Trophoblast cell (in vitro differentiated cells and primary cell): ENCODE data around the gene PRSS12.

ENCODE experiments used
- DNase-seq, 2 donors: peaks; one replicate each; pipeline ENCODE4 v3.0.0-alpha.2; 2016
- H2AFZ ChIP-seq: 2 replicates; pipeline ENCODE4 v1.6.1; 2013; ENCODE audit warnings: low read length, moderate library complexity, mild to moderate bottlenecking; ENCODE audit not compliant: insufficient read depth, poor library complexity
- H2AK5ac ChIP-seq: 2 replicates; pipeline ENCODE4 v1.6.1; 2013; ENCODE audit warnings: mild to moderate bottlenecking, low read length
- H2BK120ac ChIP-seq: 2 replicates; pipeline ENCODE4 v1.6.1; 2013; ENCODE audit warnings: low read length, mild to moderate bottlenecking, moderate library complexity; ENCODE audit not compliant: insufficient read depth, poor library complexity
- H2BK12ac ChIP-seq: 2 replicates; pipeline ENCODE4 v1.6.1; 2013; ENCODE audit warnings: mild to moderate bottlenecking, low read length, moderate library complexity
- H2BK5ac ChIP-seq: 2 replicates; pipeline ENCODE4 v1.6.1; 2013; ENCODE audit warnings: low read length, low read depth, moderate library complexity, mild to moderate bottlenecking; ENCODE audit not compliant: poor library complexity
- H3K14ac ChIP-seq: 2 replicates; pipeline ENCODE4 v1.6.1; 2013; ENCODE audit warnings: mild to moderate bottlenecking, low read length
- H3K18ac ChIP-seq: 2 replicates; pipeline ENCODE4 v1.6.1; 2013; ENCODE audit warnings: mild to moderate bottlenecking, low read length
- H3K23ac ChIP-seq: 2 replicates; pipeline ENCODE4 v1.6.1; 2013; ENCODE audit warnings: low read length
- H3K27ac ChIP-seq: 2 replicates; pipeline ENCODE4 v1.5.1; 2013; ENCODE audit warnings: low read depth, mild to moderate bottlenecking, inconsistent platforms, low read length, moderate library complexity
- H3K27me3 ChIP-seq: 2 replicates; pipeline ENCODE4 v1.6.1; 2013; ENCODE audit warnings: inconsistent platforms, mild to moderate bottlenecking, low read length, moderate library complexity; ENCODE audit not compliant: insufficient read depth
- H3K36me3 ChIP-seq, 2 experiments: 1 replicate in 1 of 2; 2 replicates in 1 of 2; pipeline ENCODE4 v1.6.1; 2013; ENCODE audit warnings: low read length in 2 of 2, mild to moderate bottlenecking in 2 of 2, moderate library complexity in 1 of 2; ENCODE audit not compliant: insufficient read depth in 2 of 2, control insufficient read depth in 1 of 2
- H3K4ac ChIP-seq: 2 replicates; pipeline ENCODE4 v1.6.1; 2013; ENCODE audit warnings: low read depth, mild to moderate bottlenecking, low read length, moderate library complexity
- H3K4me1 ChIP-seq, 2 experiments: 1 replicate in 1 of 2; 2 replicates in 1 of 2; pipeline ENCODE4 v1.6.1; 2013; ENCODE audit warnings: low read length in 2 of 2, mild to moderate bottlenecking in 2 of 2, moderate library complexity in 1 of 2; ENCODE audit not compliant: insufficient read depth in 2 of 2, control insufficient read depth in 1 of 2
- H3K4me2 ChIP-seq: 2 replicates; pipeline ENCODE4 v1.6.1; 2013; ENCODE audit warnings: inconsistent platforms, mild to moderate bottlenecking, low read length, moderate library complexity
- H3K4me3 ChIP-seq: 2 replicates; pipeline ENCODE4 v1.5.1; 2013; ENCODE audit warnings: mild to moderate bottlenecking, low read depth, low read length, inconsistent platforms
- H3K79me1 ChIP-seq: one replicate; pipeline ENCODE4 v1.6.1; 2013; ENCODE audit warnings: low read length
- H3K79me2 ChIP-seq: 2 replicates; pipeline ENCODE4 v1.6.1; 2013; ENCODE audit warnings: low read length, mild to moderate bottlenecking; ENCODE audit not compliant: control insufficient read depth, insufficient read depth, poor library complexity
- H3K9ac ChIP-seq: 2 replicates; pipeline ENCODE4 v1.6.1; 2013; ENCODE audit warnings: mild to moderate bottlenecking, low read length
- H3K9me3 ChIP-seq: 2 replicates; pipeline ENCODE4 v1.6.1; 2013; ENCODE audit warnings: low read depth, mild to moderate bottlenecking, control low read depth, inconsistent platforms, low read length; ENCODE audit not compliant: insufficient read depth
- H4K12ac ChIP-seq: 2 replicates; pipeline ENCODE4 v1.6.1; 2013; ENCODE audit warnings: low read depth, mild to moderate bottlenecking, low read length, moderate library complexity
- H4K8ac ChIP-seq: 2 replicates; pipeline ENCODE4 v1.6.1; 2013; ENCODE audit warnings: low read depth, mild to moderate bottlenecking, low read length, moderate library complexity
- H4K91ac ChIP-seq: one replicate; pipeline ENCODE4 v1.6.1; 2013; ENCODE audit warnings: low read depth, mild to moderate bottlenecking, low read length, moderate library complexity
- WGBS: extraction: QIAGEN DNeasy Blood & Tissue Kit; methylation state at CpG from one replicate; pipeline ENCODE4 v1.1.7; 2013; ENCODE audit warnings: missing lambda C conversion rate; ENCODE audit not compliant: insufficient read length, insufficient coverage; ENCODE audit errors: extremely low coverage; 5-methylcytosine and 5-hydroxymethylcytosine counted together

PRSS12 gene

GRCh38 chr4:118335774-118336173, 17.0 kb downstream of the PRSS12 start:
- no peak overlapping the region for H4K12ac ChIP-seq
- no peak overlapping the region for H3K18ac ChIP-seq
- H3K4me1 ChIP-seq = no peaks in the 10 kb centered on the region
- no peak overlapping the region for H2BK5ac ChIP-seq
- no peak overlapping the region for H3K4me2 ChIP-seq
- peaks cover 8 to 15% of the 10 kb centered on the region in 2 experiments for H3K36me3 ChIP-seq
- H4K8ac ChIP-seq = no peak overlapping the region
- H3K23ac ChIP-seq = no peak overlapping the region
- no CpG with 5 or more reads among the region's 4 CpGs for WGBS
- no peaks in the 10 kb centered on the region for H3K79me2 ChIP-seq
- no peak overlapping the region for H4K91ac ChIP-seq
- H3K9ac ChIP-seq = no peak overlapping the region
- no peak overlapping the region for H3K27ac ChIP-seq
- no peak overlapping the region for H2AK5ac ChIP-seq
- no peaks in the 10 kb centered on the region for H3K9me3 ChIP-seq
- no peak overlapping the region for H2AFZ ChIP-seq
- no peak overlapping the region for H3K4me3 ChIP-seq
- no peak for DNase-seq
- H2BK120ac ChIP-seq = no peak overlapping the region
- H3K14ac ChIP-seq = no peak overlapping the region
- H3K4ac ChIP-seq = no peak overlapping the region
- H3K79me1 ChIP-seq = no peaks in the 10 kb centered on the region
- no peaks in the 10 kb centered on the region for H3K27me3 ChIP-seq
- no peak overlapping the region for H2BK12ac ChIP-seq

GRCh38 chr4:118335324-118335723, 17.5 kb downstream of the PRSS12 start:
- H3K79me1 ChIP-seq = no peaks in the 10 kb centered on the region
- H2AK5ac ChIP-seq = no peak overlapping the region
- H4K8ac ChIP-seq = no peak overlapping the region
- no peak overlapping the region for H2BK5ac ChIP-seq
- no peak overlapping the region for H3K4me2 ChIP-seq
- no peaks in the 10 kb centered on the region for H3K4me1 ChIP-seq
- no peak overlapping the region for H3K4me3 ChIP-seq
- no peaks in the 10 kb centered on the region for H3K9me3 ChIP-seq
- H3K27ac ChIP-seq = no peak overlapping the region
- no peaks in the 10 kb centered on the region for H3K79me2 ChIP-seq
- H3K9ac ChIP-seq = no peak overlapping the region
- H3K4ac ChIP-seq = no peak overlapping the region
- no peak overlapping the region for H2AFZ ChIP-seq
- H3K27me3 ChIP-seq = no peaks in the 10 kb centered on the region
- no peak overlapping the region for H3K14ac ChIP-seq
- H2BK12ac ChIP-seq = no peak overlapping the region
- H3K18ac ChIP-seq = no peak overlapping the region
- no CpG with 5 or more reads among the region's 6 CpGs for WGBS
- no peak for DNase-seq
- H2BK120ac ChIP-seq = no peak overlapping the region
- H4K12ac ChIP-seq = no peak overlapping the region
- H4K91ac ChIP-seq = no peak overlapping the region
- H3K36me3 ChIP-seq = peaks cover 8 to 15% of the 10 kb centered on the region in 2 experiments
- no peak overlapping the region for H3K23ac ChIP-seq

- DNase-seq = no peak
- peak overlapping the region; percentile 75 for H3K18ac ChIP-seq
- no peak overlapping the region for H2BK5ac ChIP-seq
- H4K8ac ChIP-seq = no peak overlapping the region
- no peaks in the 10 kb centered on the region for H3K4me1 ChIP-seq
- no peak overlapping the region for H3K4ac ChIP-seq
- no peak overlapping the region for H4K91ac ChIP-seq
- H3K27ac ChIP-seq = no peak overlapping the region
- H3K9ac ChIP-seq = no peak overlapping the region
- no peaks in the 10 kb centered on the region for H3K9me3 ChIP-seq
- H3K79me1 ChIP-seq = no peaks in the 10 kb centered on the region
- no peak overlapping the region for H3K4me3 ChIP-seq
- H3K23ac ChIP-seq = no peak overlapping the region
- H3K36me3 ChIP-seq = peaks cover 9 to 19% of the 10 kb centered on the region in 2 experiments
- H3K27me3 ChIP-seq = no peaks in the 10 kb centered on the region
- no peaks in the 10 kb centered on the region for H3K79me2 ChIP-seq
- H3K14ac ChIP-seq = no peak overlapping the region
- H2AK5ac ChIP-seq = no peak overlapping the region
- H2BK12ac ChIP-seq = no peak overlapping the region
- WGBS = no CpG with 5 or more reads among the region's 3 CpGs
- no peak overlapping the region for H2AFZ ChIP-seq
- H2BK120ac ChIP-seq = no peak overlapping the region
- no peak overlapping the region for H4K12ac ChIP-seq
- H3K4me2 ChIP-seq = no peak overlapping the region
These were observed 21.5 kb downstream of the PRSS12 start for GRCh38 chr4:118331352-118331751.

- Histone ChIP-seq H3K23ac (no peak overlapping the region), H2BK12ac (no peak overlapping the region)
- WGBS = no CpG with 5 or more reads among the region's 5 CpGs
These were observed 23.0 kb downstream of the PRSS12 start for GRCh38 chr4:118329849-118330248.

More at GRCh38 chr4:118329849-118330248, 23.0 kb downstream of the PRSS12 start:
- no peak overlapping the region for H3K4ac ChIP-seq
- no peak overlapping the region for H4K12ac ChIP-seq
- H2BK120ac ChIP-seq = no peak overlapping the region
- H4K8ac ChIP-seq = no peak overlapping the region
- H3K14ac ChIP-seq = no peak overlapping the region
- no peak overlapping the region for H2AFZ ChIP-seq
- H3K79me2 ChIP-seq = no peaks in the 10 kb centered on the region
- no peaks in the 10 kb centered on the region for H3K79me1 ChIP-seq
- H3K4me3 ChIP-seq = no peak overlapping the region
- no peaks in the 10 kb centered on the region for H3K27me3 ChIP-seq
- H3K9ac ChIP-seq = no peak overlapping the region
- no peak overlapping the region for H2BK5ac ChIP-seq
- no peaks in the 10 kb centered on the region for H3K9me3 ChIP-seq
- peaks cover 7 to 17% of the 10 kb centered on the region in 2 experiments for H3K36me3 ChIP-seq
- H4K91ac ChIP-seq = no peak overlapping the region
- H3K18ac ChIP-seq = no peak overlapping the region
- H3K27ac ChIP-seq = no peak overlapping the region
- DNase-seq = no peak
- no peaks in the 10 kb centered on the region for H3K4me1 ChIP-seq
- no peak overlapping the region for H3K4me2 ChIP-seq
- H2AK5ac ChIP-seq = no peak overlapping the region
